SHP77 treated with DMSO at 0.1 percent for 48 hours (cell line): Measurements from ENCODE around the gene AVP.
"Not testable (repeated sequence)": the region's sequence is repeated elsewhere in the genome, so short reads cannot be mapped to it uniquely, and the experiment has no call there.

Source experiments
- DNase-seq: peaks from one replicate; lab custom pipeline; 2025; lab: John Stamatoyannopoulos, UW

Gene AVP

GRCh38 chr20:3082955-3083952 is 1.3 kb downstream of the AVP start:
- DNase-seq = no peak

- no peak for DNase-seq
Observed at GRCh38 chr20:3082306-3082951, 2.1 kb downstream of the AVP start.

- DNase-seq = no peak
Observed at GRCh38 chr20:3081641-3082040, 2.9 kb downstream of the AVP start.

GRCh38 chr20:3080939-3081388 is 3.6 kb downstream of the AVP start:
- DNase-seq = no peak

- no peak for DNase-seq
Observed at GRCh38 chr20:3077618-3078134, 6.8 kb downstream of the AVP start.

- not testable (repeated sequence) for DNase-seq
Observed at GRCh38 chr20:3075315-3075714, 9.2 kb downstream of the AVP start.

GRCh38 chr20:3074812-3075211 is 9.7 kb downstream of the AVP start:
- DNase-seq = no peak

- DNase-seq = not testable (repeated sequence)
Observed at GRCh38 chr20:3073251-3073643, 11.3 kb downstream of the AVP start.

- no peak for DNase-seq
Observed at GRCh38 chr20:3072530-3073250, 11.8 kb downstream of the AVP start.

GRCh38 chr20:3071610-3072529 is 12.7 kb downstream of the AVP start, which contains the start of gene OXT:
TSS of gene OXT (plus strand) at chr20:3071620. CDS start at chr20:3071656, 36 bp downstream.
- DNase-seq = no peak

- no peak for DNase-seq
Observed at GRCh38 chr20:3071266-3071609, 13.3 kb downstream of the AVP start.

- DNase-seq = no peak
Observed at GRCh38 chr20:3070725-3071124, 13.8 kb downstream of the AVP start.

- peak; percentile 60 for DNase-seq
Observed at GRCh38 chr20:3068986-3069900, 15.3 kb downstream of the AVP start.

- DNase-seq = no peak
Observed at GRCh38 chr20:3068075-3068474, 16.4 kb downstream of the AVP start.

- DNase-seq = no peak
Observed at GRCh38 chr20:3067139-3068014, 17.1 kb downstream of the AVP start.

- not testable (repeated sequence) for DNase-seq
Observed at GRCh38 chr20:3064119-3064518, 20.4 kb downstream of the AVP start.

- no peak for DNase-seq
Observed at GRCh38 chr20:3059489-3059888, 25.0 kb downstream of the AVP start.

- DNase-seq = no peak
Observed at GRCh38 chr20:3051385-3052019, 33.0 kb downstream of the AVP start.
